Smooth muscle cell of the coronary artery (primary cell): ENCODE measurements around the gene ELAVL3. TPM values are rescaled to one million over a fixed set of nuclear protein-coding genes. Genes with fewer than 3 reads are reported as not detected.

Source experiments
- total RNA-seq: library from RNA; depleted of rRNA; stranded (reverse); fragments of >200 nt; gene quantifications from 2 replicates; pipeline ENCODE4 v1.2.3, GENCODE V29; 2014; ENCODE audit warnings: low replicate concordance

Gene ELAVL3
- not detected in 2 replicates for total RNA-seq

GRCh38 chr19:11480715-11481533, at the start of gene ELAVL3:
Gene ELAVL3 (minus strand): TSS chr19:11481046. CDS start chr19:11480608, 438 bp downstream.

GRCh38 chr19:11528551-11529341, 47.9 kb upstream of the ELAVL3 start, which contains the start of gene ECSIT:
Gene ECSIT (minus strand): TSS chr19:11529134. CDS start chr19:11519170, 9,964 bp downstream.

GRCh38 chr19:11505504-11506100, 24.8 kb upstream of the ELAVL3 start, which contains the start of gene ZNF653:
Gene ZNF653 (minus strand): TSS chr19:11505839. CDS start chr19:11505786, 53 bp downstream.

GRCh38 chr19:11435057-11435832, 45.6 kb downstream of the ELAVL3 start, which contains the start of the genes ODAD3 and PRKCSH:
Gene ODAD3 (minus strand): TSS chr19:11435121. CDS start chr19:11435016, 105 bp downstream.
Gene PRKCSH (plus strand): TSS chr19:11435635. CDS start chr19:11436118, 483 bp downstream.

GRCh38 chr19:11418549-11419506, 62.0 kb downstream of the ELAVL3 start, which contains the start of gene RGL3:
Gene RGL3 (minus strand): TSS chr19:11419314. CDS start chr19:11419278, 36 bp downstream.

Other genes with a start within 250 kb of the ELAVL3 start
- 0.59 TPM in 1 of 2 replicates, not detected in the other for gene ANGPTL8, start 241.4 kb downstream of the ELAVL3 start, total RNA-seq
- 9.0 and 14.2 TPM in 2 replicates for gene DOCK6, start 218.5 kb downstream of the ELAVL3 start, total RNA-seq
- not detected in 2 replicates for gene TSPAN16, start 184.9 kb downstream of the ELAVL3 start, total RNA-seq
- gene RAB3D, start 141.4 kb downstream of the ELAVL3 start, total RNA-seq, result 15.0 and 78.6 TPM in 2 replicates
- gene TMEM205, start 134.8 kb downstream of the ELAVL3 start, total RNA-seq, result 66.0 and 68.6 TPM in 2 replicates
- gene CCDC159, start 134.5 kb downstream of the ELAVL3 start, total RNA-seq, result 6.7 and 10.9 TPM in 2 replicates
- gene PLPPR2, start 125.6 kb downstream of the ELAVL3 start, total RNA-seq, result 7.1 and 10.9 TPM in 2 replicates
- 0.30 and 0.35 TPM in 2 replicates for gene SWSAP1, start 106.4 kb downstream of the ELAVL3 start, total RNA-seq
- gene EPOR, start 96.7 kb downstream of the ELAVL3 start, total RNA-seq, result 3.5 and 5.1 TPM in 2 replicates
- gene RGL3, start 61.7 kb downstream of the ELAVL3 start, total RNA-seq, result 1.5 TPM in 2 replicates
- 0.23 and 0.94 TPM in 2 replicates for gene ODAD3, start 45.9 kb downstream of the ELAVL3 start, total RNA-seq
- 102 and 173 TPM in 2 replicates for gene PRKCSH, start 45.4 kb downstream of the ELAVL3 start, total RNA-seq
- gene ZNF653, start 24.8 kb upstream of the ELAVL3 start, total RNA-seq, result 4.6 and 7.4 TPM in 2 replicates
- 32.3 and 58.9 TPM in 2 replicates for gene ECSIT, start 48.1 kb upstream of the ELAVL3 start, total RNA-seq
- gene CNN1, start 57.8 kb upstream of the ELAVL3 start, total RNA-seq, result 6.5 and 9.2 TPM in 2 replicates
- 19.7 and 35.6 TPM in 2 replicates for gene ELOF1, start 78.2 kb upstream of the ELAVL3 start, total RNA-seq
- gene ACP5, start 96.6 kb upstream of the ELAVL3 start, total RNA-seq, result 0.08 and 8.5 TPM in 2 replicates
- 10.3 and 19.8 TPM in 2 replicates for gene ZNF627, start 116.4 kb upstream of the ELAVL3 start, total RNA-seq